ENCODE measurements around the gene LATS1. TPM values are rescaled to one million over a fixed set of nuclear protein-coding genes. Genes with fewer than 3 reads are reported as not detected.
"Not testable (repeated sequence)": the region's sequence is repeated elsewhere in the genome, so short reads cannot be mapped to it uniquely, and the experiment has no call there.

Gene LATS1
- total RNA-seq, 2 donors from 2014 or later: 37.4 to 41.4 TPM

DNA sequence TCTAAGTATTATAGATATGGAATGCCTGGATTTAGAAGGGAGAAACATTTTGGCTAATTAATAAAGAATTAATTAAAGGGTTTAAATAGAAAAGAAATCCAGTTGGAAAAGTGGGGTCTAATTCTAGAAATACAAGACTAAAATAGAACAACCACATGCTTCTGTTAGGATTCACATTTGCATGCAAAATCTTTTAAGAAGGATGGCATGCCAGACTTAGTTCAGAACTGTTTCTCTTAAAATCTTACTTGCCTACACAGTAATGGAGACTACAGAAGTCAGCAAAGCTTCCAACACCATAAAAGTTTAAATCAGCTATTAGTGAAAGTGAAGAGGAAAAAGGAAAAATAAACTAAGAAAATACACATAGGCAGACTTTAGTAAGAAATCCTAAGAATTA is 36.7 kb downstream of the LATS1 start:
- DNase-seq (ENCODE audit: low spot score) (no peak), ATAC-seq (no peak)
- H3K9me3 Mint-ChIP-seq: no peaks in the 10 kb centered on the region
- H3K4me3 Mint-ChIP-seq: no peak overlapping the region
- peak overlapping the region in 1 of 2 donors; percentile 53 for H3K27ac Mint-ChIP-seq
- H3K27me3 Mint-ChIP-seq: no peaks in the 10 kb centered on the region
- peaks cover 6 to 13% of the 10 kb centered on the region in 2 donors for H3K4me1 Mint-ChIP-seq (ENCODE audit: low read depth in 2 of 2)
- peaks cover 18% of the 10 kb centered on the region for H3K36me3 Mint-ChIP-seq

DNA sequence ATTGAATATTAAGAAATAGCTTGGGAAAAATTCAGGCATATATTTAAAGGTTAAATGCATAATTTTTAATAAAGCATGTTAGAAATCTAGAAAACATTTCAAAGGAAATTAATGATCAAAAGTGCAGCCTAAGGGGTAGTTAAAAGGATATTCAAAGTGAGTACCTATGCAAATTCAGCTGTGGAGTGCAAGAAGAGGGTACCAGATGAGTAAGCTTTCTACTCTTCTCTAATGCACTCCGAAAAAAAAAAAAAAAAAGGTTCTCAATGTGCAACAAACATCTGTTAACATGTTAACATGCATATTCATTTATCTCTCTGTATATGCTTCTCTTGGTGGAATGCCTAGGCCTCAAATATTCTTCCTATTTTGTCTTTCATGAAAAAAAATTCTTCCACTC is 37.4 kb downstream of the LATS1 start:
- Mint-ChIP-seq H3K27me3 (no peaks in the 10 kb centered on the region), H3K4me1 (ENCODE audit: low read depth in 2 of 2) (peaks cover 4 to 12% of the 10 kb centered on the region in 2 donors), H3K4me3 (no peak overlapping the region), H3K9me3 (no peaks in the 10 kb centered on the region), H3K36me3 (peaks cover 19% of the 10 kb centered on the region), H3K27ac (peak overlapping the region in 1 of 2 donors; percentile 53)
- DNase-seq (ENCODE audit: low spot score): no peak
- ATAC-seq: no peak

DNA sequence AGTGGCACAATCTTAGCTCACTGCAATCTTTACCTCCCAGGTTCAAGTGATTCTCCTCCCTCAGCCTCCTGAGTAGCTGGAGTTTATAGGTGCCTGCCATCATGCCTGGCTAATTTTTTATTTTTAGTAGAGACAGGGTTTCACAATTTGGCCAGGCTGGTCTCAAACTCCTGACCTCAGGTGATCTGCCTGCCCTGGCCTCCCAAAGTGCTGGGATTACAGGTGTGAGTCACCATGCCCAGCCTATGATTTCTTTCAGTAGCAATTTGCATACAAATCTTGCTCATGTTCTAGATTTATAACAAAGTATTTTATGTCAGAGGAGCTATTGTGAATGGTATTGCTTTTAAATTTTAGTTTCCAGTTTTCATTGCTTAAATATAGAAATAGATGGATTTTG is 45.6 kb downstream of the LATS1 start:
- H3K9me3 Mint-ChIP-seq; H3K4me1 Mint-ChIP-seq (ENCODE audit: low read depth in 2 of 2); H3K4me3 Mint-ChIP-seq; ATAC-seq; H3K27ac Mint-ChIP-seq; H3K27me3 Mint-ChIP-seq; DNase-seq (ENCODE audit: low spot score): not testable (repeated sequence)
- H3K36me3 Mint-ChIP-seq: peaks cover 23% of the 10 kb centered on the region

DNA sequence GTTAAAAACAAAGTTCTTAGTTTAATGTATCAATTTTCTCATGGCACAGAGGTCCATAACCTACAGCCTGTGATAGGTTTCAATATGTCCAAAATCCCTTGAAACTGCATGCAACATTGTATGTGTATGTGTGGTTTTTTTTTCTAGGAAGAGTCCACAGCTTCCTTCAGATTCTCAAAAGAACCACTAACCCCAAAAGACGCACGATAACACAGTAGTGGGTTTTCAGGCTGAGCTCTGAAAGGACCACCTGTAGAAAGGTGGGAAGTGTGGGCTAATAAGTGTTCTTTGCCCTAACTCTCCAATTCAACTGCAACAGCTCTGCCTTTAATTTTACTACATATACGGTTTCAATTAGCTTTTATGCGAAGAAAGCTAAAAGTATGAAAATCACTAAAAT is 57.9 kb downstream of the LATS1 start:
- Mint-ChIP-seq H3K4me1 (ENCODE audit: low read depth in 2 of 2) (no peaks in the 10 kb centered on the region), H3K4me3 (no peak overlapping the region), H3K36me3 (peaks cover 23% of the 10 kb centered on the region), H3K27ac (no peak overlapping the region), H3K9me3 (no peaks in the 10 kb centered on the region), H3K27me3 (no peaks in the 10 kb centered on the region)
- ATAC-seq (no peak), DNase-seq (ENCODE audit: low spot score) (no peak)

DNA sequence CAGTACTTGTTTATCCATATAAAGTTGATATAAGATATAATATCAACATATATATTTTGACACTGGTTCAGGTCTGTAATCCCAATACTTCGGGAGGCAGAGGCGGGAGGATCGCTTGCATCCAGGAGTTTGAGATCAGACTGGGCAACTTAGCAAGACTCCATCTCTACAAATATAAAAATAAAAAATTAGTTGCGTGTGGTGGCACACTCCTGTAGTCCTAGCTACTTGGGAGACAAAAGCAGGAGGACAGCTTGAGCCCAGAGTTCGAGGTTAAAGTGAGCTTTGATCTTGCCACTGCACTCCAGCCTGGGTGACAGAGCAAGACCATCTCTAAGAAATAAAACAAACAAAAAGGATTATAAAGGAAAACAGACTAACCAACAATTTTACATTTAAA is 60.5 kb downstream of the LATS1 start:
- Mint-ChIP-seq H3K9me3 (no peaks in the 10 kb centered on the region), H3K27ac (no peak overlapping the region), H3K36me3 (peaks cover 13% of the 10 kb centered on the region), H3K4me1 (ENCODE audit: low read depth in 2 of 2) (no peaks in the 10 kb centered on the region), H3K4me3 (no peak overlapping the region), H3K27me3 (no peaks in the 10 kb centered on the region)
- no peak for DNase-seq (ENCODE audit: low spot score)
- ATAC-seq: no peak

DNA sequence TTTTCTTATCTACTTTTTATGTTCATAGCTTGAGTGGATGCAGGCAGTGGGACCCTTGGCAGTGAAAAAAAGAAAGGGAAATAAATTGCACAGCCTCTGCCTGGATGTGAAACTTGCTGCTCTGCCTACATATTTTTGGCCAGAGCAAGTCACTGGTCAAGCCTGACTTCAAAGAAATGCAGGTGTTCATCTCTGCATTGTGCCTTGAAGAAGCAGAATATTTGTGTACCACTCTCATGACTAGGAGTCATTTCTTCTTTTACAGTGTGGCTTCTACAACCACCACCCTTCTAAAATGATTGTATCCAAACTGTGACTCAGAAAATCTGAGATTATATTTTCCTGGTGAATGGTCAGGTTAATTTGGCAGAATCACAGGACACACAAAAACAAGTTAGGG is 66.8 kb downstream of the LATS1 start:
- peaks cover 12 to 19% of the 10 kb centered on the region in 2 donors for H3K4me1 Mint-ChIP-seq (ENCODE audit: low read depth in 2 of 2)
- no peak for ATAC-seq
- H3K27ac Mint-ChIP-seq: no peak overlapping the region
- DNase-seq (ENCODE audit: low spot score): no peak
- H3K9me3 Mint-ChIP-seq: no peaks in the 10 kb centered on the region
- no peaks in the 10 kb centered on the region for H3K27me3 Mint-ChIP-seq
- H3K4me3 Mint-ChIP-seq: no peak overlapping the region
- no peaks in the 10 kb centered on the region for H3K36me3 Mint-ChIP-seq

DNA sequence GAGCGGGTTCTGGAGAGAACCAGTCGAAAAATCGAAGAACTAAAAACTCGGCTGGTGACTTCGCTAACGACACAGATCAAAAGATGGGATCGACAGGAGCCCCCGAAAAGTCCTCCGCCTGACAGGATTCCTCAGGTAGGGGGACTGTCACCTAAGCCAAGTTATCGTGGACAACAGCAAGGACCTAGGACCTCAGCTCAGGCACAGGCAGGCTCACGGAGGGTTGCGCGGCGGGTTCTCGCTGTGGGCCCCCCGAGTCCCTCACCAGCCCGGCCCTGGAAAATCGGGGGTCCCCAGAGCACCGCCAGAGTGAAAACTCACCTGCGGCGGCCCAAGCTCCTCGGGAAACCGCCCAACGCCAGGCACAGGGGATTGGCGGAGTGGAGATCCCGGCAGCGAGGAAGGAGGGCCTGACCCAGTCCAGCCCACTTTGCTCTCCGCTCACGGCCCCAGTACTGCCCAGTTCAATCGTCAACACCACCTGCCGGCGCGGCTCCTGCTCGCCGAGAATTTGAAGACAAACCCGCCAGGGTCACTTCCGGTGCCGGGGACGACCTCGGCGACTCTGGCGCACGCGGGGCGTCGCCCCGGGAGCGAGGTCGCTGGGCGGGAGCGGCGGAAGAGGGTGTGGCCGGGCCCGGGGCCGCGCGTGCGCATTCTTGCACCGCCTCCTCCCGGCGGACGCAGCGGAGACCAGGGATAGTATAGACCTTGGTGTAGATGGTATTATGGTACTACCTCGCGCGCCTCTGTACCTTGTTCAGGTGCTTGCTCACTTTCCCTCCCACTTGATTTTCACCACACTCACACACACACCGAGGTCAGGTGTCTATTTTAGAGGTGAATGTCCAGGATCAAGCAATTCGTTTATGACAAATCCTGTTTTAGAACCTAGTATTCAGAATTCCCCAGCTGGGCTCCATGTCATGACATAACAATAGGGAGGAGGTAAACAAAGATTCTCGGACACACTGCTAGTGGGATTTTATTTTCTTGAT is 69.5 kb downstream of the LATS1 start, which contains the start of gene KATNA1:
KATNA1 (minus strand) TSS at position 567 of the 998 bp plus-strand sequence. CDS start 10,167 bp downstream, outside the sequence.
- H3K4me3 Mint-ChIP-seq: peak within 1 kb of the TSS; percentile 96
- H3K9me3 Mint-ChIP-seq: no peaks in the 10 kb centered on the region
- H3K4me1 Mint-ChIP-seq (ENCODE audit: low read depth in 2 of 2): peaks cover 14 to 21% of the 10 kb centered on the region in 2 donors
- no peaks in the 10 kb centered on the region for H3K36me3 Mint-ChIP-seq
- ATAC-seq: peak; percentile 97 to 99
- H3K27me3 Mint-ChIP-seq: no peaks in the 10 kb centered on the region
- peak; percentile 93 for DNase-seq (ENCODE audit: low spot score)
- peak within 1 kb of the TSS; percentile 84 to 94 for H3K27ac Mint-ChIP-seq

DNA sequence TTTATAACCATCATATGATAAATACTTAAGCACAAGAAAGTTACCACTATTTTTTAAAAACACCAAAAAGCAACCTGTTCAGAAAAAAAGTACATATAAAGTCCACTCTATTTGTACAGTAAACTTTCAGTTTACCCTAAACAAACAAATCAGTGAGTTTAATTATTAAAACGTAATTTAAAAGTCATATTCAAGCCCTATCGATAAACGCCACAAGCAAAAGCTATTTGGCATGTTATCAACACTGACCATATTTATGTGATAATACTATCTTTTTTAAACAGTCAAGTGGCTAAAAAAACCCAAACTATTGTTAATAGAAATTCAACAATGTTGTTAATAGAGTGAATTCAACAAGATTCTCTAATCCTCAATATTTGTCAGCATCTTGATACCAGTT is 71.3 kb downstream of the LATS1 start:
- H3K9me3 Mint-ChIP-seq: no peaks in the 10 kb centered on the region
- no peak overlapping the region for H3K27ac Mint-ChIP-seq
- DNase-seq (ENCODE audit: low spot score): no peak
- ATAC-seq: no peak
- H3K4me3 Mint-ChIP-seq: peak overlapping the region; percentile 38
- no peaks in the 10 kb centered on the region for H3K36me3 Mint-ChIP-seq
- no peaks in the 10 kb centered on the region for H3K27me3 Mint-ChIP-seq
- H3K4me1 Mint-ChIP-seq (ENCODE audit: low read depth in 2 of 2): peaks cover 16 to 21% of the 10 kb centered on the region in 2 donors

DNA sequence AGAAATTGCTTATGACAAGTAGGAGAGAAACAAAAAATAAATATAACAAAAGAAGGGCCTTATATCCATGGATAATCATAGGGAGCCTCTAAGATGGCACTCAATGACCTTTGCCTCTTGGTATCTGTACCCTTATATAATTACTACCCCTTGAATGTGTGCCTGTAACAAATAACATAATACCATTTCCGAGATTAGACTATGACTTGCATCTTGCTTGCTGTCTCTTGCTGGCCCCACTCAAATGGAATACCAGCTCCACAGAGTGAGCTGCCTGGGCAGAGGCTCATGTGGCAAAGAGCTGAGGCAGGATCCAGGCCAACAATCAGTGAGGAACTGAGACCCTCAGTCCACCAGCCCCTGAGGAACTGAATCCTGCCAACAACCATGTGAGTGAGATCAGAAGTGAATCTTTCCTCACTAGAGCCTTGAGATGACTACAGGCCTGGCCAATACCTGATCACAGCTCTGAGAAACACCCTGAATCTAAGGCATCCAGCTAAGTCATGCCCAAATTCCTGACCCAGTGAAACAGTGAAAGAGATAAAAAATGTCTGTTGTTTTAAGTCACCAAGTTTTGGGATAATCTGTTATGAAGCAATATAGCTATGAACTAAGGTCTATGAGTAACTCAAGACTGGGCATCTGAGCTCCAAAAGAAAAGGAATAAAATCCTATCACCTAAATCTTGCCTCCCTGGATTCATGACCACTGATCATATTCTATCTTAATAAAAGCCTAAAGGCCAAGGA is 74.9 kb downstream of the LATS1 start:
- DNase-seq (ENCODE audit: low spot score) (no peak), ATAC-seq (no peak)
- Mint-ChIP-seq H3K4me1 (ENCODE audit: low read depth in 2 of 2) (peaks cover 14 to 16% of the 10 kb centered on the region in 2 donors), H3K4me3 (no peak overlapping the region), H3K36me3 (no peaks in the 10 kb centered on the region), H3K27me3 (no peaks in the 10 kb centered on the region), H3K27ac (no peak overlapping the region), H3K9me3 (no peaks in the 10 kb centered on the region)

DNA sequence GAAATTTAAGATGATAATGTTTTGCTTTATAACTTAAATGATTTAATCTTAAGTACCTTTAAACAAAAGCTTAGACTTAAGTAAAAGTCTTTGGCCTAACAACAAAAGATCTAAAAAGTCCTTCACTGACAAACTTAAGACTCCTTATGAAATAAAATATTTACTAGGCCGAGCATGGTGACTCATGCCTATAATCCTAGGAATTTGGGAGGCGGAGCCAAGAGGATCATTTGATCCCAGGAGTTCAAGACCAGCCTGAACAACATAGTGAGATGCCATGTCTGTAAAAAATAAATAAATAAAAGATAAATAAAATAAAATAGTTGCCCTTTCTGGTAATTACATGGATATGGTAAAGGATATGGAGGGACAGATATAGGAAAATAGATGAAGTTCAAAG is 81.8 kb downstream of the LATS1 start:
- ATAC-seq (no peak), DNase-seq (ENCODE audit: low spot score) (no peak)
- Mint-ChIP-seq H3K36me3 (no peaks in the 10 kb centered on the region), H3K27ac (no peak overlapping the region), H3K4me3 (no peak overlapping the region), H3K27me3 (no peaks in the 10 kb centered on the region), H3K4me1 (ENCODE audit: low read depth in 2 of 2) (peaks cover 0 to 2% of the 10 kb centered on the region in 2 donors), H3K9me3 (no peaks in the 10 kb centered on the region)

DNA sequence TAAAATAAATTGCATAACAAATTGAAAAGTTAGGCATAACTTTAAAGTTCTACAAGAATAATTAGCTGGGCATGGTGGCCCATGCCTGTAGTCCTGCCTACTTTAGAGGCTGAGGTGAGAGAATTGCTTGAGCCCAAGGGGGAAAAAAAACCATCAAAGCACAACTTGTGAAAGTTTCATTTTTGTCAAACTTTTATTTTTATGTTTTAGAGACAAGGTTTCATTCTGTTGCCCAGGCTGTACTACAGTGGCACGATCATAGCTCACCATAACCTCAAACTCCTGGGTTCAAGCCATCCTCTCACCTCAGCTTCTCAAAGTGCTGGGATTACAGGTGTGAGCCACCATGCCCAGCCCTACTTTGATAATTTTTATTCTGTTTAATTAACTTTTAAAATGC is 83.6 kb downstream of the LATS1 start:
- DNase-seq (ENCODE audit: low spot score) (no peak), ATAC-seq (no peak)
- Mint-ChIP-seq H3K4me1 (ENCODE audit: low read depth in 2 of 2) (no peaks in the 10 kb centered on the region), H3K27ac (no peak overlapping the region), H3K4me3 (no peak overlapping the region), H3K9me3 (no peaks in the 10 kb centered on the region), H3K27me3 (no peaks in the 10 kb centered on the region), H3K36me3 (peaks cover 3% of the 10 kb centered on the region)

DNA sequence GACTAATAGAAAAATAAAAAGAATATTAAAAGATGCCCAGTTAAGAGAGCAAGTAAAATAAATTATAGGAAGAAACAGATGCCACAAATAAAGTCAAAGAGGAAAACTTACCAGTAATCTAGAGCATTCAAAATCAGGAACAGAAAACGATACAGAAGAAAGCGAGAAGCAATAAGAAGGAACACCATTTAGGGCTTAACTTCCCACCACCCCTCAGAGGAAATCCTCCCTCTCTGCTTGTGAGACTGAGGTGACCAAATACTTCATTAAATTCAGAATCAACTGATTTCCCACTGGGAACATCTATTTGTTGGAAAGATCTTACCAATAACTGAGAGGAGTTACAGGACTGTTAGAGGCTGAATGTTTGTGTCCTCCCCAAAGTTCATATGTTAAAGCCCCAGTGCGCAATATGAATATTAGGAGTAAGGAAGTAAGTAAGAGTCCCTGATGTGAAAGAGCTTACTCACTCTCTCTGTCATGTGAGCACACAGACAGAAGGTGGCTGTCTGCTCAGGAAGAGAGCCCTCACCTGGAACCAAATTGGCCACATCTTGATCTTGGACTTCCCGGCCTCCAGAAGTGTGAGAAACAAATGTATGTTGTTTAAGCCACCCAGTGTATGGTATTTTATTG is 88.9 kb downstream of the LATS1 start:
- no peak for ATAC-seq
- H3K27me3 Mint-ChIP-seq: no peaks in the 10 kb centered on the region
- no peak for DNase-seq (ENCODE audit: low spot score)
- peaks cover 11% of the 10 kb centered on the region for H3K36me3 Mint-ChIP-seq
- peak overlapping the region in 1 of 2 donors; percentile 30 for H3K27ac Mint-ChIP-seq
- peaks cover 0 to 5% of the 10 kb centered on the region in 2 donors for H3K4me1 Mint-ChIP-seq (ENCODE audit: low read depth in 2 of 2)
- no peaks in the 10 kb centered on the region for H3K9me3 Mint-ChIP-seq
- no peak overlapping the region for H3K4me3 Mint-ChIP-seq

DNA sequence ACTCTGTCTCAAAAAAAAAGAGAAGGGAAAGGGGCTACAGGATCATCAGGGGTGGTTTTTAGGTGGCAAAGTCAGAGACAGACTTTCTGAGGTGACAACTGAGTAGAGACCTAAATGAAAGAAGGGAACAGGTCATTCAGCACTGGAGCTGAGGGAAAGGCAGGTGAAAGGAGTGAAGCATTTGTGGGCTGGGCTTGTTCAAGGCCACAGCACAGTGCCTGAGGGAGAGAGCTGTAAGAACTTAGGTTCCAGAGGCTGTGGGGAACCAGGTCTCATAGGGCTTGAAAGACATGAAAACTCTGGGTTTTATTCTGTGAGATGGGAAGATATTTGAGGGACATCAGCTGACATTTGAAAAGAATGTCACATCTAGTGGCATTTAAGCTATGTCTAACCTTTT is 90.2 kb downstream of the LATS1 start:
- Mint-ChIP-seq H3K36me3 (peaks cover 11% of the 10 kb centered on the region), H3K9me3 (no peaks in the 10 kb centered on the region), H3K27me3 (no peaks in the 10 kb centered on the region), H3K4me1 (ENCODE audit: low read depth in 2 of 2) (peaks cover 0 to 5% of the 10 kb centered on the region in 2 donors), H3K4me3 (no peak overlapping the region), H3K27ac (no peak overlapping the region)
- ATAC-seq (no peak), DNase-seq (ENCODE audit: low spot score) (no peak)

Data from natural killer cell treated with Interleukin-12 subunit alpha and Interleukin-12 subunit beta and Interleukin-15 and Interleukin-18, amount 100 ng/mL, for 72 hours (primary cell).